ENCODE data around the gene MYCBP2. TPM values are rescaled to one million over a fixed set of nuclear protein-coding genes. Genes with fewer than 3 reads are reported as not detected.

Gene MYCBP2
- total RNA-seq, 1 donor from 2014 or later: 58.4 TPM

DNA sequence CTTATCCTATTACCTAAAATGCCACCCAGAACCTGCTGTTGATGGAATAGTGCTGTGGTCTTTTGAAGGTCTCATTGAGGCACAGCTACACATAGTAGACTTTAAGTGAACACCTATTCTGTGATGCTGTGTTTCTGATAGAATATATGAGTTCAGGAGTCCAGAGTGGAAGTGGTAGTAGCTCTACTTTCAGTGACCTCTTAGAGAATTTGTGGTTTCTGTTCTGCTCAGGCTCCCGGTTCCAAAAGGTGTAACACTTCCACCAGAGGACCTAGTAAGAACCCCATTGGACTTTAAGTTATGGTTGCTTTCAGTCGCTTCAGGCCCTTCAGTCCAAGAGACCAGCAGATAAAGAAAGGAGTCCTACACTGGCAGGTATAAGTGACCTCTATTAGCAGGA lies 11.4 kb upstream of the MYCBP2 start:
- TF ChIP-seq, protein P1, sequence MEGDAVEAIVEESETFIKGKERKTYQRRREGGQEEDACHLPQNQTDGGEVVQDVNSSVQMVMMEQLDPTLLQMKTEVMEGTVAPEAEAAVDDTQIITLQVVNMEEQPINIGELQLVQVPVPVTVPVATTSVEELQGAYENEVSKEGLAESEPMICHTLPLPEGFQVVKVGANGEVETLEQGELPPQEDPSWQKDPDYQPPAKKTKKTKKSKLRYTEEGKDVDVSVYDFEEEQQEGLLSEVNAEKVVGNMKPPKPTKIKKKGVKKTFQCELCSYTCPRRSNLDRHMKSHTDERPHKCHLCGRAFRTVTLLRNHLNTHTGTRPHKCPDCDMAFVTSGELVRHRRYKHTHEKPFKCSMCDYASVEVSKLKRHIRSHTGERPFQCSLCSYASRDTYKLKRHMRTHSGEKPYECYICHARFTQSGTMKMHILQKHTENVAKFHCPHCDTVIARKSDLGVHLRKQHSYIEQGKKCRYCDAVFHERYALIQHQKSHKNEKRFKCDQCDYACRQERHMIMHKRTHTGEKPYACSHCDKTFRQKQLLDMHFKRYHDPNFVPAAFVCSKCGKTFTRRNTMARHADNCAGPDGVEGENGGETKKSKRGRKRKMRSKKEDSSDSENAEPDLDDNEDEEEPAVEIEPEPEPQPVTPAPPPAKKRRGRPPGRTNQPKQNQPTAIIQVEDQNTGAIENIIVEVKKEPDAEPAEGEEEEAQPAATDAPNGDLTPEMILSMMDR (IDR thresholded peaks at IDR 0.05; ENCODE audit: unreplicated experiment): no peak
- H3K36me3 Mint-ChIP-seq (ENCODE audit: insufficient read depth): no peaks in the 10 kb centered on the region
- H3K9me3 Mint-ChIP-seq (ENCODE audit: low read depth): no peaks in the 10 kb centered on the region
- H3K4me3 Mint-ChIP-seq (ENCODE audit: low read depth): no peak overlapping the region
- H3K4me1 Mint-ChIP-seq (ENCODE audit: low read depth): no peaks in the 10 kb centered on the region
- H3K27me3 Mint-ChIP-seq: peaks cover 35% of the 10 kb centered on the region
- H3K27ac Mint-ChIP-seq: no peak overlapping the region
- DNase-seq (ENCODE audit: low spot score, unreplicated experiment): no peak

DNA sequence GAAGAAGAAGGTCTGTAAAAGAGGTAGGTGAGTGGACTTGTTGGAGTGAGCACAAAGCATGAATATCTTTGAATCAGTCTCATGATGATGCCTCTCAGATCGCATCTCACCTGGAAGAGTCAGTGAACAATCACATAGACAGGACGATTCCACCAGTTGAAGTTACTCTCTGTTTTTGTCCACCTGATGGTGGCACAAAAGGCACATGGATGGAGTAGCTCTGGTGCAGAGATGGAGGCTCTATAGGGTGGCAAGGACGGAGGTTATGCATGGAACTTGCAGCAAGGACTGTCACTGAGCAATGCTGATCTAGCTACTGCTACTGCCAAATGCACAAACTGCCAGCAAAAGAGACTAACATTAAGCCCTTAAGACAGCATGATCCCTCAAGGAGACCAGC lies 10.3 kb upstream of the MYCBP2 start:
- no peaks in the 10 kb centered on the region for H3K4me1 Mint-ChIP-seq (ENCODE audit: low read depth)
- no peak overlapping the region for H3K4me3 Mint-ChIP-seq (ENCODE audit: low read depth)
- no peak for DNase-seq (ENCODE audit: low spot score, unreplicated experiment)
- TF ChIP-seq, protein P1 (IDR thresholded peaks at IDR 0.05; ENCODE audit: unreplicated experiment): no peak
- H3K9me3 Mint-ChIP-seq (ENCODE audit: low read depth): no peaks in the 10 kb centered on the region
- no peaks in the 10 kb centered on the region for H3K36me3 Mint-ChIP-seq (ENCODE audit: insufficient read depth)
- no peak overlapping the region for H3K27ac Mint-ChIP-seq
- H3K27me3 Mint-ChIP-seq: peaks cover 35% of the 10 kb centered on the region

DNA sequence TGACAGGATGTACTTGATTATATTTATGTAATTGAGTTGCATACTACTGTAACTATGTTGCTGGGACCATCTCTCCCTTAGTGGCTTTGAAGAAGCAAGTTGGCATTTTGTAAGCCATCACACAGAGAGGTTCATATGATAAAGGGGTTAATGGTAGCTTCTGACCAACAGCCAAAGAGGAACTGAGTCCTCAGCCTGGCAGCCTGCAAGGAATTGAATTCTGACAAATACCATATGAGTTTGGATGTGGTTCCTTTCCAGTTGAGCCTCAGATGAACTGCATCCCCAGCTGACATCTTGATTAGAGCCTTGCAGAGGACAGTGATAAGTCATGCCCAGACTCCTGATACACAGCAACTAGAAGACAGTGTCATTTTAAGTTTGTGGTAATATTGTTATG lies 8.6 kb upstream of the MYCBP2 start:
- Mint-ChIP-seq H3K27me3 (peaks cover 35% of the 10 kb centered on the region), H3K4me1 (ENCODE audit: low read depth) (no peaks in the 10 kb centered on the region), H3K27ac (no peak overlapping the region), H3K9me3 (ENCODE audit: low read depth) (no peaks in the 10 kb centered on the region), H3K4me3 (ENCODE audit: low read depth) (no peak overlapping the region), H3K36me3 (ENCODE audit: insufficient read depth) (no peaks in the 10 kb centered on the region)
- TF ChIP-seq, protein P1 (IDR thresholded peaks at IDR 0.05; ENCODE audit: unreplicated experiment): no peak
- no peak for DNase-seq (ENCODE audit: low spot score, unreplicated experiment)

DNA sequence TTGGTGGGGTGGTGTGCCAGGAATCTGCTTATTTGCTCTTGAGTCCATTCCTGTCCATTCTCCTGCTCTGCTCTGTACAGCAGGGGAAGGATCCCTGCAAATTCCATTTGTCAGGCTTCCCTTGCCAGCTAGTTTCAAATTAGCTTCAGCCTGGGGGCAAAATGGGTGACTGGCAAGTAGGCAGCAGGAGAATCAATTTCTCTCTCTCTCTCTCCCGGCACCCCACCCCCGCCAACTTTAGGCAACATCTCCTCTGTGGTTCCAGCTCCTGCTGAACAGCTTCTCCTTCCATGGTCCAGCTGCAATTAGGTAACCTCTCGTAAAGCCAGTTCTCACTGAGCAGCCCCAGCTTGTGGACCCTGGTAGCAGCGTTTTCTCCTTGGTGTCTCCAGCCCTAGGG lies 6.7 kb upstream of the MYCBP2 start:
- TF ChIP-seq, protein P1 (IDR thresholded peaks at IDR 0.05; ENCODE audit: unreplicated experiment): no peak
- DNase-seq (ENCODE audit: low spot score, unreplicated experiment): no peak
- H3K4me1 Mint-ChIP-seq (ENCODE audit: low read depth): peaks cover 7% of the 10 kb centered on the region
- H3K4me3 Mint-ChIP-seq (ENCODE audit: low read depth): no peak overlapping the region
- no peaks in the 10 kb centered on the region for H3K9me3 Mint-ChIP-seq (ENCODE audit: low read depth)
- no peak overlapping the region for H3K27ac Mint-ChIP-seq
- peaks cover 28% of the 10 kb centered on the region for H3K27me3 Mint-ChIP-seq
- no peaks in the 10 kb centered on the region for H3K36me3 Mint-ChIP-seq (ENCODE audit: insufficient read depth)

DNA sequence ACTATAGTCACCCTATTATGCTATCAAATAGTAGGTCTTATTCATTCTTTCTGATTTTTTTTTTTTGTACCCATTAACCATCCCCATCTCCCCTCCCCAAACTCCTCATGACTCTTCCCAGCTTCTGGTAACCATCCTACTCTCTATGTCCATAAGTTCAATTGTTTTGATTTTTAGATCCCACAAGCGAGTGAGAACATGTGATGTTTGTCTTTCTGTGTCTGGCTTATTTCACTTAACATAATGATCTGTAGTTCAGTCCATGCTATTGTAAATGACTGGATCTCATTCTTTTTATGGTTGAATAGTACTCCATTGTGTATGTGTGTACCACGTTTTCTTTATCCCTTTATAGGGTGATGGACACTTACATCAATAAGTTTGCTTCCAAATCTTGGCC lies 4.5 kb upstream of the MYCBP2 start:
- TF ChIP-seq, protein P1 (IDR thresholded peaks at IDR 0.05; ENCODE audit: unreplicated experiment): no peak
- H3K27me3 Mint-ChIP-seq: peaks cover 19% of the 10 kb centered on the region

More for the DNA sequence above, 4.5 kb upstream of the MYCBP2 start:
- Mint-ChIP-seq H3K4me3 (ENCODE audit: low read depth) (peak overlapping the region; percentile 25), H3K27ac (no peak overlapping the region), H3K36me3 (ENCODE audit: insufficient read depth) (no peaks in the 10 kb centered on the region), H3K4me1 (ENCODE audit: low read depth) (peaks cover 14% of the 10 kb centered on the region), H3K9me3 (ENCODE audit: low read depth) (no peaks in the 10 kb centered on the region)
- DNase-seq (ENCODE audit: low spot score, unreplicated experiment): no peak

All from progenitor cell of endocrine pancreas (in vitro differentiated cells).